ENCODE data around the gene GRM7.

- TF ChIP-seq POLR2A (IDR thresholded peaks at IDR 0.05) (no peak), CTCF (IDR thresholded peaks at IDR 0.05) (no peak)
Observed at GRCh38 chr3:7663771-7664170, 802.9 kb downstream of the GRM7 start.

Measured in adrenal gland (tissue), 5 donors.